COLO668 (cell line): Measurements from ENCODE around the gene PCBD2.
"Not testable (repeated sequence)": the region's sequence is repeated elsewhere in the genome, so short reads cannot be mapped to it uniquely, and the experiment has no call there.

ENCODE experiments used
- DNase-seq: peaks from one replicate; lab custom pipeline; 2025; ENCODE audit not compliant: unreplicated experiment; lab: John Stamatoyannopoulos, UW

PCBD2 gene

GRCh38 chr5:134957920-134958608, 53.1 kb downstream of the PCBD2 start:
- DNase-seq, result no peak

- no peak for DNase-seq
Observed at GRCh38 chr5:134958755-134959154, 53.8 kb downstream of the PCBD2 start.

- no peak for DNase-seq
Observed at GRCh38 chr5:134963098-134963497, 58.2 kb downstream of the PCBD2 start.

GRCh38 chr5:134964359-134965270, 59.7 kb downstream of the PCBD2 start:
- no peak for DNase-seq

GRCh38 chr5:134965271-134965825, 60.4 kb downstream of the PCBD2 start:
- no peak for DNase-seq

- DNase-seq, result no peak
Observed at GRCh38 chr5:134967607-134968006, 62.7 kb downstream of the PCBD2 start, which contains the start of gene CATSPER3. Gene CATSPER3, plus strand, starts transcription at chr5:134967907. Its CDS starts 85 bp downstream, at chr5:134967992.

- no peak for DNase-seq
Observed at GRCh38 chr5:134968055-134968454, 63.1 kb downstream of the PCBD2 start.

- DNase-seq, result no peak
Observed at GRCh38 chr5:134969166-134969565, 64.2 kb downstream of the PCBD2 start.

GRCh38 chr5:134975078-134975715, 70.3 kb downstream of the PCBD2 start:
- DNase-seq, result no peak

GRCh38 chr5:134975843-134976242, 70.9 kb downstream of the PCBD2 start:
- DNase-seq, result no peak

GRCh38 chr5:134976841-134977240, 71.9 kb downstream of the PCBD2 start:
- DNase-seq, result no peak

GRCh38 chr5:134979416-134979815, 74.5 kb downstream of the PCBD2 start:
- DNase-seq, result no peak

- DNase-seq, result no peak
Observed at GRCh38 chr5:134982230-134982629, 77.3 kb downstream of the PCBD2 start.

- DNase-seq, result no peak
Observed at GRCh38 chr5:134989266-134989830, 84.4 kb downstream of the PCBD2 start.

GRCh38 chr5:134990183-134990582, 85.3 kb downstream of the PCBD2 start:
- DNase-seq, result not testable (repeated sequence)

GRCh38 chr5:134992148-134992547, 87.2 kb downstream of the PCBD2 start:
- DNase-seq, result no peak

GRCh38 chr5:134993161-134993560, 88.2 kb downstream of the PCBD2 start:
- DNase-seq, result no peak

GRCh38 chr5:134994560-134995156, 89.7 kb downstream of the PCBD2 start:
- DNase-seq, result no peak

- DNase-seq, result no peak
Observed at GRCh38 chr5:134995850-134996402, 91.0 kb downstream of the PCBD2 start.

- no peak for DNase-seq
Observed at GRCh38 chr5:134997015-134997414, 92.1 kb downstream of the PCBD2 start.
